ENCODE data around the gene LDB1.
A peak's percentile ranks its signal among the peaks of the same experiment; 100 is the strongest.

The LDB1 gene

DNA sequence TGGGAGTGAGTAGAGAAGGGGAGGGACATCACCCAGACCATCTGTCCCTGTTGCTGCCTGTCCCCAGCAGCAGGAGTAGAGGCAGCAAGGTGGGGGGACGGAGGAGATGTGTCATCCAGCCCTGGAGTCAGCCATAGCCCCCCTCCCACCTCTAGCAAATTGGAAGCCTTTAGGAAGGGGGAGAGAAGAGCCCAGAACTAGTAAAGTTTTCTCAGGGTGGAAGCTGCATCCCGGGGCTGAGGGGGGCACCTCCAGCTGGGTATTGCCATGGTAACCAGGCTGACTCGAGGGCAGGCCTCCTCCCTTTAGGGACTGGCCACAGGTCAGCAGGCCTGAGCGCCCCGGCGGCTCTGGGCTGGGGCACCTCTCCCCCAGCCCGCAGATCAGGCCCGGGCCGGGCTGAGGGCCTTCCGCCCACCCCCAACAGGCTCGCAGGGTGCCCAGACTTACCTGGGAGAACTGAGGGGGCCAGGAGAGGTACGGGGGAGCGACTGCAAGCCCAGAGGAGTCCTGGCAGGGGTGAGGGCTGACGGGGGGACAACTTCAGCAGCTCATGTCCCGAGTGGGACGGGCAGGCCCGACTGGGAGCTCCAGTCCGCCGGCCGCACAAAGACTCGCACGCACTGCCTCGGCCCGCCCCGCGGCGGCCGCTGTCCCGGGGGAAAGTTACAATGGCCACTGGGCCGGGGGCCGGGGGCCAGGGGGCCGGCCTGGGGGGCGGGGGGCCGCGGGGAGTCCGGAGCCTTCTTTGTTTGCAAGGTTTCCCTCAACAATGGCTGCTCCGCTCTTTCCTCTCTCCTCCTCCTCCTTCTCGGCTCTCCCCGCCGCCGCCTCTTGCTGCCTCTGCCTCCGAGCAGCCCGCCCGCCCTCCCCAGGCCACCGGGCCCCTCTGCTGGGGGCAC lies 6.0 kb downstream of the LDB1 start:
- DNase-seq (ENCODE audit: low read depth in 1 of 2, low spot score in 1 of 2), result no peak

- DNase-seq (ENCODE audit: low read depth in 1 of 2, low spot score in 1 of 2), result no peak
These were observed 6.8 kb downstream of the LDB1 start for GRCh38 chr10:102113261-102113955.

GRCh38 chr10:102112210-102112817 lies 7.9 kb downstream of the LDB1 start:
- DNase-seq (ENCODE audit: low read depth in 1 of 2, low spot score in 1 of 2), result no peak

DNA sequence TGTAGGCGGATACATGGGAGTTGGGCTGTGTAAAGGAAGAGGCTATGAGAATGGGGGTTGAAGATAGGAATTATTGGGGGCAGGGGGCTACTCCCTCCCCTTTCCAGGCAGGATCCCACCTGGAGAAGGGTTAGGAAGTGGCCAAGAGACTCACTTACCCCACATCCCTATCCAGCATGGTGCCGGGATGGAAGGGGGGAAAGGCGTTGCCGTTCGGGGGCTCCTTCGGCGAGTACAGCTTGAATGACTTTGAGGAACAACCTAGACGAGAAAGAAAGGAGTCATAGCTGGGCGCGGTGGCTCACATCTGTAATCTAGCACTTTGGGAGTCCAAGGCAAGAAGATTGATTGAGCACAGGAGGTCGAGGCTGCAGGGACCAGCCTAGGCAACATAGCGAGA lies 8.9 kb downstream of the LDB1 start:
- no peak for DNase-seq (ENCODE audit: low read depth in 1 of 2, low spot score in 1 of 2)

GRCh38 chr10:102109166-102110116 lies 10.7 kb downstream of the LDB1 start:
- no peak for DNase-seq (ENCODE audit: low read depth in 1 of 2, low spot score in 1 of 2)

DNA sequence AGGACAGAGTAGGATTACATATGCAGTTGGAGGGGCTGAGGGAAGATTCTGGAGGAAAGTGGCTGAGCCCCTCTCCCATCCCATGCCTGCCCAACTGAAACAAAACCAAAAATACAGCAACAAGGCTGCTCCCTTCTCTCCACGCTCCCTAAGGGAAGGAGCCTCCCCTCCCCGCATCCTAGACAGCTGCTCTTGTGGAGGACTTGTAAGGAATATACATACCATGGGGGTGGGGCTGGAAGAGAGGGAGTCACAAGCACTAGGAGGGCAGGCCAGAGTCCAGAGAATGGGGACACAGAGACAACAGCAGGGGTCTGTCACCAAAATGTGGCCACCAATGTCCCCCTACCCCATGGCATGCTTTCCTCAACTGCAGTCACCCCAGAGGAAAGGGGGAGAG lies 13.2 kb downstream of the LDB1 start:
- no peak for DNase-seq (ENCODE audit: low read depth in 1 of 2, low spot score in 1 of 2)

DNA sequence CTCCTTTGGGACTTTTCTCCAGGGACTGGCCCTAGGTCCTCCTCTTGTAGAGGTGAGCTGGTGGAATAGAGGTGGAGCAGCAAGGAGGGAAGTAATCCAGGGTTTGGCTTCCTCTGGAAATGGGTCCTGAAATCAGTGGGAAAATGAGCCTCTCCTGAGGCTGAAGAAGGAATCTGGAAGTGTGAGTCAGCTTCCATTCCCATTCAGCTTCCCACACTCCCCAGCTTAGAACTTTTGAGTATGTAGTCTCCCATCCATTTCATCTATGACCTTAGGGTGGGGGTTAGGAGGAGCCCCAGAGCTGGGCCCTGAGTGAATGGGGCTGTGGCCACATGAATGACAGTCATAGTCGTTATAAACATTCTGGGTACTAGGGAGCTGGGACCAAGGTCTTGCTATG lies 17.7 kb downstream of the LDB1 start:
- no peak for DNase-seq (ENCODE audit: low read depth in 1 of 2, low spot score in 1 of 2)

DNA sequence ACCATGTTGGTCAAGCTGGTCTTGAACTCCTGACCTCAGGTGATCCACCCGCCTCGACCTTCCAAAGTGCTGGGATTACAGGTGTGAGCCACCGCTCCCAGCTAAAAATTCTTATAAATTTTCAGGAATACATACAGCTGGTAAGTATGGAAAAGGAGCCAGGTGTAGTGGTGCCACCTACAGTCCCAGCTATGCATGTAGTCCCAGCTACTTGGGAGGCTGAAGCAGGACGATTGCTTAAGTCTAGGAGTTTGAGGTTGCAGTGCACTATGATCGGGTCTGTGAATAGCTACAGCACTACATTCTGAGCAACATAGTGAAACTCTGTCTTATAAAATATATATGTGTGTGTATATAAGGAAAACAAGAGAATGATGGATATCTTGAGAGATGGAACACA lies 19.0 kb downstream of the LDB1 start:
- no peak for DNase-seq (ENCODE audit: low read depth in 1 of 2, low spot score in 1 of 2)

GRCh38 chr10:102096449-102096848 lies 23.7 kb downstream of the LDB1 start:
- no peak for DNase-seq (ENCODE audit: low read depth in 1 of 2, low spot score in 1 of 2)

- DNase-seq (ENCODE audit: low read depth in 1 of 2, low spot score in 1 of 2), result no peak
These were observed 29.4 kb downstream of the LDB1 start for GRCh38 chr10:102090772-102091171.

DNA sequence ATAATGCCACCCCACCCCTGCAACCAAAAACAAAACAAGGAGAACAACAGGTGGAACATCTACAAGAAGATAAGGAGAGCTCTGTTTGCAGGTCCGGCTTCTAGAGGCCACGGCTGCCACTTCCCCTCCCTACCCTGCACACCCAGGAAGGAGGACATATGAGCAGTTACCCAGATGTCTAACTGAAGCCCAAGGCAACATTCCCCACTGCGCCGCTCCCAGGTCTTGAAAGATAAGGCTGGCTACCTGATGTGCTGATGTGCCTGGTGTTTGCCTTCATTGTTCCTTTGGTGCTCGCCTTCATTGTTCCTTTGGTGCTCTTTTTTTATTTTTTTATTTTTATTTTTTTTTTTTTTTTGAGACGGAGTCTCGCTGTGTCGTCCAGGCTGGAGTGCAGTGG lies 34.0 kb downstream of the LDB1 start:
- DNase-seq (ENCODE audit: low read depth in 1 of 2, low spot score in 1 of 2), result no peak

DNA sequence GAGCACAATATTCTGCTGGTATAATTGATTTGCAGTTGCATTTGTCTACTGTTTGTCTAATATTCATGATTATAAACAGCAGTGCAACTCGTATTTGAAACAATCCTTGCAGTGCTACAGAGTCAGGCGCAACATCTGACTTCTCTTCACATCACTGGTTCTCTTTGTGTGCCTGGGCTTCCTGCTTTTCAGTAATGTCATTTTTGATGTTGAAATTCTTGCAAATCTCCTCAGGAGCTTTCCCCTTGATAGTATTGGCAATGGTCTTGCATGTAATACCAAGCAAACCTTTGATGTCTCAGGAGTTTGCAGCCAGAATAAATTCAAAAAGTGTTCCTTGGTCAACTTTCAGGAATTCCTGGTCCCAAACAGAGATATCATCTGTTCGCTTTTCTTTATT lies 34.8 kb downstream of the LDB1 start:
- DNase-seq (ENCODE audit: low read depth in 1 of 2, low spot score in 1 of 2), result no peak

DNA sequence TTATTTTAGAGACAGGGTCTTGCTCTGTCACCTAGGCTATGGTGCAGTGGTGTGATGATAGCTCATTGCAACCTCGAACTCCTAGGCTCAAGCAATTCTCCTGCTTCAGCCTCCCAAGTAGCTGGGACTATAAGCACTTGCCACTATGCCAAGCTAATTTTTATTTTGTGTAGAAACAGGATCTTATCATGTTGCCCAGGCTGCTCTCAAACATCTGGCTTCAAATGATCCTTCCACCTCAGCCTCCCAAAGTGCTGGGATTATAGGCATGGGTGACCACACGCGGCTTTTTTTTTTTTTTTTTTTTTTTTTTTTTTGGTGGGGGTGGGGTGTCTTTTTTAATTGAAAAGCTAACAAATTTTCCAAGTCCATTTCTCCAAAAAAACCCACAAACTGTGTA lies 36.6 kb downstream of the LDB1 start:
- no peak for DNase-seq (ENCODE audit: low read depth in 1 of 2, low spot score in 1 of 2)

- peak; percentile 60 to 67 for DNase-seq (ENCODE audit: low read depth in 1 of 2, low spot score in 1 of 2)
These were observed 47.3 kb downstream of the LDB1 start for GRCh38 chr10:102072673-102073527.

- DNase-seq (ENCODE audit: low read depth in 1 of 2, low spot score in 1 of 2), result no peak
These were observed 51.1 kb downstream of the LDB1 start for GRCh38 chr10:102069071-102069470.

GRCh38 chr10:102068216-102068615 lies 52.0 kb downstream of the LDB1 start:
- no peak for DNase-seq (ENCODE audit: low read depth in 1 of 2, low spot score in 1 of 2)

GRCh38 chr10:102067091-102067916 lies 52.9 kb downstream of the LDB1 start:
- no peak for DNase-seq (ENCODE audit: low read depth in 1 of 2, low spot score in 1 of 2)

DNA sequence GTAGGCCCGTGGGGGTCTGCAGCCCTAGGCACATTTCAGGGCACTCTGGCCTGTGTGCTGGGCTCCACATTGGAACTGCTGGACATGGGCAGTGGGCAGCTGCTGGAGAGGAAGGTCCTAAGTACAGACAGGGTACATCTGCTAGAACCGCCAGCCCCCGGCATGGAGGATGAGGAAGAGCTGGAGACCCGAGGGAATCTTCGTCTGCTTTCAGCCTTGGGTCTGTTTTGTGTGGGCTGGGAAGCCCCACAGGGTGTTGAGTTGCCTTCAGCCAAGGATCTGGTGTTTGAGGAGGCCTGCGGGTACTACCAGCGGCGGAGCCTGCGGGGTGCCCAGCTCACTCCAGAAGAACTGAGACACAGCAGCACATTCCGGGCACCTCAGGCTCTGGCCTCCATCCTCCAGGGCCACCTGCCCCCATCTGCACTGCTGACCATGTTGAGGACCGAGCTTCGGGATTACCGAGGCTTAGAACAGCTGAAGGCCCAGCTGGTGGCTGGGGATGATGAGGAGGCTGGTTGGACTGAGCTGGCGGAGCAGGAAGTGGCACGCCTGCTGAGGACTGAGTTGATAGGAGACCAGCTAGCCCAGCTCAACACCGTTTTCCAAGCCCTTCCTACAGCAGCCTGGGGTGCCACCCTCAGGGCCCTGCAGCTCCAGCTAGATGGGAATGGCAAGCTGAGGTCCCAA lies 53.6 kb downstream of the LDB1 start:
- no peak for DNase-seq (ENCODE audit: low read depth in 1 of 2, low spot score in 1 of 2)

All from activated T-helper 1 cell treated with anti-CD3 and anti-CD28 coated beads, Interleukin-2, amount 50 U/mL, for 16 hours (primary cell).